Mesenchymal stem cell (in vitro differentiated cells and primary cell): ENCODE data around the gene SAPCD2.

ENCODE experiments used
- DNase-seq: peaks from one replicate; pipeline ENCODE4 v3.0.0-alpha.2; 2013
- H2AFZ ChIP-seq: one replicate; pipeline ENCODE4 v1.6.1; 2013; ENCODE audit warnings: low read depth, mild to moderate bottlenecking, control low read depth, inconsistent platforms, low read length, moderate library complexity
- H2AK5ac ChIP-seq: 2 replicates; pipeline ENCODE4 v1.6.1; 2013; ENCODE audit warnings: low read length, moderate library complexity, mild to moderate bottlenecking, inconsistent platforms; ENCODE audit not compliant: severe bottlenecking
- H2BK120ac ChIP-seq: one replicate; pipeline ENCODE4 v1.6.1; 2013; ENCODE audit warnings: low read depth, mild to moderate bottlenecking, inconsistent platforms, low read length, moderate library complexity
- H2BK12ac ChIP-seq, 2 experiments: one replicate each; pipeline ENCODE4 v1.6.1; 2013; ENCODE audit warnings: inconsistent platforms in 2 of 2, low read length in 2 of 2, mild to moderate bottlenecking in 2 of 2, moderate library complexity in 2 of 2, control low read depth in 1 of 2
- H2BK15ac ChIP-seq: one replicate; pipeline ENCODE4 v1.6.1; 2013; ENCODE audit warnings: mild to moderate bottlenecking, low read depth, inconsistent platforms; ENCODE audit not compliant: poor library complexity, severe bottlenecking
- H2BK5ac ChIP-seq: 2 replicates; pipeline ENCODE4 v1.6.1; 2013; ENCODE audit warnings: low read depth, mild to moderate bottlenecking, low read length, control low read depth, inconsistent platforms; ENCODE audit not compliant: poor library complexity, severe bottlenecking
- H3K14ac ChIP-seq, 2 experiments: one replicate each; pipeline ENCODE4 v1.6.1; 2013; ENCODE audit warnings: inconsistent platforms in 2 of 2, low read length in 2 of 2, control low read depth in 1 of 2, mild to moderate bottlenecking in 1 of 2, moderate library complexity in 1 of 2
- H3K18ac ChIP-seq, 2 experiments: one replicate each; pipeline ENCODE4 v1.6.1; 2013; ENCODE audit warnings: inconsistent platforms in 2 of 2, low read length in 2 of 2, control low read depth in 1 of 2, low read depth in 1 of 2, mild to moderate bottlenecking in 1 of 2
- H3K23ac ChIP-seq, 2 experiments: one replicate each; pipeline ENCODE4 v1.6.1; 2013; ENCODE audit warnings: inconsistent platforms in 2 of 2, low read length in 2 of 2, mild to moderate bottlenecking in 2 of 2, moderate library complexity in 2 of 2, control low read depth in 1 of 2
- H3K27ac ChIP-seq: 2 replicates; pipeline ENCODE4 v1.5.1; 2013; ENCODE audit warnings: mild to moderate bottlenecking, moderate library complexity, low read length, control low read depth, inconsistent platforms; ENCODE audit not compliant: poor library complexity, severe bottlenecking
- H3K27me3 ChIP-seq, 2 experiments: 2 replicates each; pipeline versions ENCODE4 v1.6.1 to v1.7.0; 2013; ENCODE audit warnings: low read length in 2 of 2, mild to moderate bottlenecking in 2 of 2, moderate library complexity in 2 of 2, control low read depth in 1 of 2, inconsistent platforms in 1 of 2; ENCODE audit not compliant: control insufficient read depth in 1 of 2, insufficient read depth in 1 of 2
- H3K36me3 ChIP-seq, 2 experiments: 2 replicates each; pipeline versions ENCODE4 v1.6.1 to v1.7.0; 2013; ENCODE audit warnings: low read length in 2 of 2, control low read depth in 1 of 2, inconsistent platforms in 1 of 2, low read depth in 1 of 2, mild to moderate bottlenecking in 1 of 2; ENCODE audit not compliant: insufficient read depth in 2 of 2, control insufficient read depth in 1 of 2
- H3K4ac ChIP-seq, 2 experiments: one replicate each; pipeline ENCODE4 v1.6.1; 2013; ENCODE audit warnings: inconsistent platforms in 2 of 2, low read length in 2 of 2, mild to moderate bottlenecking in 2 of 2, moderate library complexity in 2 of 2, control low read depth in 1 of 2, low read depth in 1 of 2
- H3K4me1 ChIP-seq: 2 replicates; pipeline ENCODE4 v1.6.1; 2013; ENCODE audit warnings: low read depth, low read length, control low read depth; ENCODE audit not compliant: control insufficient read depth, insufficient read depth
- H3K4me2 ChIP-seq: 2 replicates; pipeline ENCODE4 v1.6.1; 2013; ENCODE audit warnings: low read length, mild to moderate bottlenecking, inconsistent platforms; ENCODE audit not compliant: poor library complexity, severe bottlenecking
- H3K4me3 ChIP-seq, 2 experiments: 2 replicates each; pipeline versions ENCODE4 v1.5.1 to v1.7.0; 2013; ENCODE audit warnings: low read length in 2 of 2, mild to moderate bottlenecking in 2 of 2, control low read depth in 1 of 2, low read depth in 1 of 2; ENCODE audit not compliant: insufficient read depth in 1 of 2
- H3K79me1 ChIP-seq: replicated peaks from 2 replicates; pipeline ENCODE4 v1.6.1; 2013; ENCODE audit warnings: mild to moderate bottlenecking, control low read depth, low read length, inconsistent platforms; ENCODE audit not compliant: poor library complexity, severe bottlenecking
- H3K9ac ChIP-seq: 2 replicates; pipeline ENCODE4 v1.7.0; 2013; ENCODE audit warnings: mild to moderate bottlenecking, low read length, moderate library complexity
- H3K9me3 ChIP-seq: 2 replicates; pipeline ENCODE4 v1.7.0; 2013; ENCODE audit warnings: mild to moderate bottlenecking, low read length; ENCODE audit not compliant: control insufficient read depth
- H4K8ac ChIP-seq: one replicate; pipeline ENCODE4 v1.6.1; 2013; ENCODE audit warnings: inconsistent platforms, mild to moderate bottlenecking, low read length, moderate library complexity
- H4K91ac ChIP-seq: one replicate; pipeline ENCODE4 v1.6.1; 2013; ENCODE audit warnings: mild to moderate bottlenecking, low read length, inconsistent platforms
- WGBS: methylation state at CpG from one replicate; pipeline ENCODE4 v1.1.7; 2013; ENCODE audit warnings: mixed read lengths; 5-methylcytosine and 5-hydroxymethylcytosine counted together

Gene SAPCD2

DNA sequence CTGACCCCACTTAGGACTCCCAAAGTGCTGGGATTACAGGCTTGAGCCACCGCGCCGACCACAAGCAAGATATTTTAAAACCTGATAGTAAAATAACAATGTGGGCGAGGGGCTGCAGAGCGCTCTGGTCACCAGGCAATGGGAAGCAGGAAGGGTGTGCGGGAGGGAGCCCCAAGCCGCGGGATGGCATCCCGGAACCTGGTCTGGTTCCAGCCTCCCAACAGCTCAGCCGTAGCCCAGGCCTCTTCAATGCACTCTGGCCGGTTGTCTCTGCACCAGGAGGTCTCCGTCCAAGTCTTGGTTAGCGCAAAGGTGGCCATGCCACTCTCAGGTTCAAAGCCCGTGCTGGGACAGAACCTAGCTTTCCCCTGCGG lies 6.3 kb upstream of the SAPCD2 start:
- Histone ChIP-seq H2BK5ac (no peak overlapping the region), H2AFZ (no peak overlapping the region), H2BK12ac (peak overlapping the region in 1 of 2 experiments; percentile 90), H2BK15ac (peak overlapping the region; percentile 95), H4K8ac (peak overlapping the region; percentile 79), H3K4me3 (peak overlapping the region; percentile 9 to 55), H2BK120ac (peak overlapping the region; percentile 68), H3K79me1 (peaks cover 26% of the 10 kb centered on the region), H3K27me3 (no peaks in the 10 kb centered on the region), H2AK5ac (no peak overlapping the region), H3K4me2 (peak overlapping the region; percentile 25), H3K23ac (no peak overlapping the region), H3K9me3 (no peaks in the 10 kb centered on the region), H3K4ac (peak overlapping the region; percentile 13 to 95), H3K36me3 (peaks cover 29 to 31% of the 10 kb centered on the region in 2 experiments), H3K4me1 (peaks cover 22% of the 10 kb centered on the region), H3K18ac (peak overlapping the region; percentile 56 to 94), H3K9ac (peak overlapping the region; percentile 64), H3K27ac (no peak overlapping the region), H4K91ac (peak overlapping the region; percentile 91), H3K14ac (no peak overlapping the region)
- DNase-seq: no peak
- 79% methylated on average over 15 of the region's 15 CpGs for WGBS

DNA sequence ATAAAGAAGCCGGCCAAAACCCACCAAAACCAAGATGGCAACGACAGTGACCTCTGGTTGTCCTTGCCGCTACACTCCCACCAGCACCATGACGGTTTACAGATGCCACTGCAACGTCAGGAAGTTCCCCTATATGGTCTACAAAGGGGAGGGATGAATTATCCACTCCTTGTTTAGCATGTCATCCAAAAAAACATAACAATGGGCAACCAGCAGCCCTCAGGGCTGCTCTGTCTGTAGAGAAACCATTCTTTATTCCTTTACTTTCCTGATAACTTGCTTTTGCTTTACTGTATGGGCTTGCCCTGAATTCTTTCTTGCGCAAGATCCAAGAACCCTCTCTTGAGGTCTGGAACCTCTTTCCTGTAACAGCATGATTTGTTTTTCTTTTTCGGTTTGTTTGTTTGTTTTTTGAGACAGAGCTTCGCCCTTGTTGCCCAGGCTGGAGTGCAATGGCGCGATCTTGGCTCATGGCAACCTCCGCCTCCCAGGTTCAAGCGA lies 5.0 kb upstream of the SAPCD2 start:
- WGBS: 76% methylated on average over 10 of the region's 12 CpGs
- H4K91ac ChIP-seq: no peak overlapping the region
- H3K4me3 ChIP-seq: no peak overlapping the region
- H3K14ac ChIP-seq: no peak overlapping the region
- H3K27ac ChIP-seq: no peak overlapping the region
- H3K23ac ChIP-seq: no peak overlapping the region
- peaks cover 20% of the 10 kb centered on the region for H3K79me1 ChIP-seq
- no peak overlapping the region for H3K18ac ChIP-seq
- H2BK12ac ChIP-seq: no peak overlapping the region
- H3K4me2 ChIP-seq: no peak overlapping the region
- no peaks in the 10 kb centered on the region for H3K27me3 ChIP-seq
- no peak overlapping the region for H3K9ac ChIP-seq
- H4K8ac ChIP-seq: no peak overlapping the region
- H2BK120ac ChIP-seq: no peak overlapping the region
- H3K36me3 ChIP-seq: peaks cover 19% of the 10 kb centered on the region in 2 experiments
- DNase-seq: no peak
- H3K4me1 ChIP-seq: peaks cover 29% of the 10 kb centered on the region
- no peak overlapping the region for H2BK5ac ChIP-seq
- no peak overlapping the region for H3K4ac ChIP-seq
- no peaks in the 10 kb centered on the region for H3K9me3 ChIP-seq
- H2AK5ac ChIP-seq: no peak overlapping the region
- H2BK15ac ChIP-seq: no peak overlapping the region
- no peak overlapping the region for H2AFZ ChIP-seq

DNA sequence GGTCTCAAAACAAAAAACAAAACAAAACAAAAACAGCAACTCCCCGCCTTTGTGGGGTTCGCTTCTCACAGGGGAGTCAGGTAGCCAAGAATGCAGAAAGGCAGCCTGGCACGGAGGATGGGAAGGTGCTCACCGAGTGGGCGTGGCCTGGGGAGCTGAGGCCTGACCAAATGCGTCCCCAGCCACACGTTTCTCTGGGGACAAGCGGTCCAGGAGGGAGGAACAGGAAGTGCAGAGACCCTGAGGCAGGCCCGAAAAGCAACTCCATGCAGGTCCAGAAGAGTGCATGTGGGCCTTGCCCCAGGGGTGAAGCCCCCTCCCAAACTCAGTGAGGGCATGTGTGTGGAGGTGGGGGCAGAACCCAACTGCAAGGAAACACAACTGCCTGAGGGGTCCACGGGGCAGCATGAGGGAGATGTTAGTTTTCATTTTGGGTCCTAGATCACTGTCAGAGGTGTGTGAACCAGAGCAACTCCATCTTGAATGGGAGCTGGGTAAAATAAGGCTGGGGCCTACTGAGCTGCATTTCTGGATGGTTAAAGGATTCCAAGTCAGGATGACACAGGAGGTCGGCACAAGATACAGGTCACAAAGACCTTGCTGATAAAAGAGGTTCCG lies 4.4 kb upstream of the SAPCD2 start:
- Histone ChIP-seq H3K27ac (no peak overlapping the region), H3K36me3 (peaks cover 13 to 14% of the 10 kb centered on the region in 2 experiments), H2AK5ac (no peak overlapping the region), H3K9ac (no peak overlapping the region), H2BK5ac (no peak overlapping the region), H3K23ac (no peak overlapping the region), H4K91ac (no peak overlapping the region), H2BK120ac (no peak overlapping the region), H4K8ac (no peak overlapping the region), H3K27me3 (no peaks in the 10 kb centered on the region), H3K4me3 (no peak overlapping the region), H3K18ac (no peak overlapping the region), H3K4me1 (peaks cover 35% of the 10 kb centered on the region), H2AFZ (no peak overlapping the region), H3K14ac (no peak overlapping the region), H3K79me1 (peaks cover 17% of the 10 kb centered on the region), H3K4ac (no peak overlapping the region), H2BK12ac (no peak overlapping the region), H2BK15ac (no peak overlapping the region), H3K4me2 (no peak overlapping the region), H3K9me3 (no peaks in the 10 kb centered on the region)
- WGBS: 81% methylated on average over 12 of the region's 12 CpGs
- no peak for DNase-seq

DNA sequence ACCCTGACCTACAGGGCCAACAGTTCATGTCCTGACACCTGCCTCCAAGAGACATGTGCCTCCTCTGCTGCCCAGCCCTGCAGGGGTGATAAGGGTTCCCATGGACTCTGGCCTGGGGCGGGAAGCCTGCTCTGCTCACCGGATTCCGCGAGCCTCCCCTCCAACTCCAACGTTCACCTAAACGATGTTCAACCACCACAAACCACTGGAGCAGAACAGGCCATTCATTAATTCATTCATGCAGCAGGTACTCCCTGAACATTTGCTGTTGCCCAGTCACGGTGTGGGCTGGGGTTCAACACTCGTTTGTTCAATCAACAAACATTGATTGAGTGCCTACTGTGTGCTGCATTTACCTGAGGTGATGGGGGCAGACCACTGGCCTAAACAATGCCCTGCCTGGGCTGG lies 3.6 kb upstream of the SAPCD2 start:
- Histone ChIP-seq H3K4ac (no peak overlapping the region), H3K9me3 (no peaks in the 10 kb centered on the region), H2AK5ac (no peak overlapping the region), H2BK5ac (no peak overlapping the region), H3K18ac (no peak overlapping the region), H3K9ac (no peak overlapping the region), H3K23ac (no peak overlapping the region), H3K4me3 (no peak overlapping the region), H3K79me1 (peaks cover 11% of the 10 kb centered on the region), H4K91ac (no peak overlapping the region), H3K36me3 (peaks cover 6% of the 10 kb centered on the region in 2 experiments), H2BK120ac (no peak overlapping the region), H3K14ac (no peak overlapping the region), H3K4me2 (no peak overlapping the region), H2BK12ac (no peak overlapping the region), H2BK15ac (no peak overlapping the region), H4K8ac (no peak overlapping the region), H3K27ac (no peak overlapping the region), H3K27me3 (peaks cover 0 to 6% of the 10 kb centered on the region in 2 experiments), H2AFZ (no peak overlapping the region), H3K4me1 (peaks cover 36% of the 10 kb centered on the region)
- WGBS: 92% methylated on average over 8 of the region's 8 CpGs
- DNase-seq: no peak
